T-helper 22 cell (primary cell): ENCODE measurements around the gene SUPT6H.
"Not testable (repeated sequence)": the region's sequence is repeated elsewhere in the genome, so short reads cannot be mapped to it uniquely, and the experiment has no call there.

ENCODE experiments used
- DNase-seq: peaks from one replicate; pipeline ENCODE4 v3.0.0-alpha.2; 2020; ENCODE audit warnings: low read depth

The SUPT6H gene

DNA sequence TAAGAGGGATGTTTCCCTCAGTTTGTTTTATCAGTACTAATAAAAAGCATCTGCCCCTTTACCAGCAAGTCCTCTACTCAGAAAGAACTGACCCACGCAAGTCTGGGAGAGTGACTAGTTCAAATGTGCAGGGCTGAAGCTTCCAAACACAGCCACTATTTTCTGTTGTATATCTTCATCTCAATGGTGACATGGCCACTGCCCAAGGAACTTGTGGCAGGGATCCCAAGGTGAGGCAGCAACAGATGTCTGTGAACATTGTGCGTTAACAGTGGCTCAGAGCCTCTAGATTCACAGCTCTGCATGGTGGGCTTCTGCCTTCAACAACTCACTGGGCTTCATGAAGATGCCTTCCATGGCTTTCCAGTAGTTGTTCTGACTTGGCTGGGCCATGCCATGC is 13.3 kb upstream of the SUPT6H start:
- no peak for DNase-seq

DNA sequence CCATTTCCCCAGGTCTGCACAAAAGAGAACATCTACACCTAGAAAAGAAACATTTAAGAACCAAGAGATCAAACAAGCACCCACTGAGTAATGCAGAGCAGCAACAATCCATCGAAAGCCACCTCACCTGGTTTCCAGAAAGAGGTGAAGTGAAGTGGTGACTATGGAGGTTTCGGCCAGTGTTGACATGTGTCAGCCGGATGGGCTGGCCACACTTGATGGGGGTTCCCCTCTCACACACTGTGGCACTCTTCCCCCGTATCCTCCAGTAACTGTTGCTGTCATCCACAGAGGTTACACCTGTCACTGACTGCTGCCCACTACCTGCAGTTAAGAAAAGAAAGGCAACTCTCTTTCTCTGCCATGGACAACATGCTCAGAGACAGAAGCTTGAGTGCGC is 6.8 kb upstream of the SUPT6H start:
- DNase-seq = no peak

DNA sequence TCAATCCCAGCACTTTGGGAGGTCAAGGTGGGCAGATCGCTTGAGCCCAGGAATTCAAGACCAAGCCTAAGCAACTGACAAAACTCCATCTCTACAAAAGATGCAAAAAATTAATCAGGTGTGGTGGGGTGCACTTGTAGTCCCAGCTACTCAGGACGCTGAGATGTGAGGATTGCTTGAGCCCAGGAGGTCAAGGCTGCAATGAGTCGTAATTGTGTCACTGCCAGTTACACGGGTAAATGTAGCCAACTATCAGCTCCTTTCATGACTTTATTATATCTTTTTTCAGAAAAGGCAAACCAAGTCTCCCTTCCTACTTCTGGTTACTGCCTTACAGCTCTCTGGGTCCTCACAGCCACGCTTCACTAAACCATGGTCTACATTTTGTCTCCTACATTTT is 4.2 kb upstream of the SUPT6H start:
- no peak for DNase-seq

DNA sequence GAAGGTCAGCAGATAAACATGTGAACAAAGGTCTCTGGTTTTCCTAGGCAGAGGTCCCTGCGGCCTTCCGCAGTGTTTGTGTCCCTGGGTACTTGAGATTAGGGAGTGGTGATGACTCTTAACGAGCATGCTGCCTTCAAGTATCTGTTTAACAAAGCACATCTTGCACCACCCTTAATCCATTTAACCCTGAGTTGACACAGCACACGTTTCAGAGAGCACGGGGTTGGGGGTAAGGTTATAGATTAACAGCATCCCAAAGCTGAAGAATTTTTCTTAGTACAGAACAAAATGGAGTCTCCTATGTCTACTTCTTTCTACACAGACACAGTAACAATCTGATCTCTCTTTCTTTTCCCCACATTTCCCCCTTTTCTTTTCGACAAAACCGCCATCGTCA is 3.7 kb upstream of the SUPT6H start:
- not testable (repeated sequence) for DNase-seq

DNA sequence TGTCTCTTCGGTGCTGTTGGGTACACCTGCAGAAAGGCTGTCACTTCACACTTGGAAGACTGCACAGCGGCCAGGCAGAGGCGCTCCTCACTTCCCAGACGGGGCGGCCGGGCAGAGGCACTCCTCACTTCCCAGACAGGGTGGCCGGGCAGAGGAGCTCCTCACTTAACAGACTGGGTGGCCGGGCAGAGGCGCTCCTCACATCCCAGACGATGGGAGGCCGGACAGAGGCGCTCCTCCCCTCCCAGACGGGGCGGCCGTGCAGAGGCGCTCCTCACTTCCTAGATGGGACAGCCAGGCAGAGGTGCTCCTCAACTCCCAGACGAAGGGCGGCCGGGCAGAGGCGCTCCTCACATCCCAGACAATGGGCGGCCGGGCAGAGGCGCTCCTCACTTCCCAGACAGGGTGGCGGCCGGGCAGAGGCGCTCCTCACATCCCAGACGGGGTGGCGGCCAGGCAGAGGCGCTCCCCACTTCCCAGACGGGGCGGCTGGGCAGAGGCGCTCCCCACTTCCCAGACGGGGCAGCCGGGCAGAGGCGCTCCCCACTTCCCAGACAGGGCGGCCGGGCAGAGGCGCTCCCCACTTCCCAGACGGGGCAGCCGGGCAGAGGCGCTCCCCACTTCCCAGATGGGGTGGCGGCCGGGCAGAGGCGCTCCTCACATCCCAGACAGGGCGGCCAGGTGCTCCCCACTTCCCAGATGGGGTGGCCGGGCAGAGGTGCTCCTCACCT is 3.1 kb upstream of the SUPT6H start:
- DNase-seq = not testable (repeated sequence)

DNA sequence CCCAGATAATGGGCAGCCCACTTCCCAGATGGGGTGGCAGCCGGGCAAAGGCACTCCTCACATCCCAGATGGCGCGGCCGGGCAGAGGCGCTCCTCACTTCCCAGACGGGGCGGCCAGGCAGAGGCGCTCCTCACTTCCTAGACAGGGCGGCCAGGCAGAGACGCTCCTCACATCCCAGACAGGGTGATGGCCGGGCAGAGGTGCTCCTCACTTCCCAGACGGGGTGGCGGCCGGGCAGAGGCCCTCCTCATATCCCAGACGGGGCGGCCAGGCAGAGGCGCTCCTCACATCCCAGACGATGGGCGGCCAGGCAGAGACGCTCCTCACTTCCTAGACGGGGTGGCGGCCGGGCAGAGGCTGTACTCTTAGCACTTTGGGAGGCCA is 2.5 kb upstream of the SUPT6H start:
- DNase-seq = not testable (repeated sequence)

DNA sequence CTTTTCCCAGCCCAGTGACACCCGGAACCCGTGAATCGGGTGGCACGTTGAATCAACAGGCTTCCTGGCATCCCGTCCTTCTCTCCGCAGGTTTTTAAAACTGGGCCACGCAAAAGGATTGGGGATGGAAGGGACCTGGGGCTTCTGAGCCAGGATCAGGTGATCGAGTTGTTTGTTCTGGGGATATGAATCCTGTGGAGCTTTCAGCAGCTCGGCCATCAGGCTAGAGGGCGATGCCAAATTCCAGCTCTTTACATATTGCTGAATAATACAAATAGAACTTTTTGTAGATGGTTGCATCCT is 473 bp downstream of the SUPT6H start:
- no peak for DNase-seq

DNA sequence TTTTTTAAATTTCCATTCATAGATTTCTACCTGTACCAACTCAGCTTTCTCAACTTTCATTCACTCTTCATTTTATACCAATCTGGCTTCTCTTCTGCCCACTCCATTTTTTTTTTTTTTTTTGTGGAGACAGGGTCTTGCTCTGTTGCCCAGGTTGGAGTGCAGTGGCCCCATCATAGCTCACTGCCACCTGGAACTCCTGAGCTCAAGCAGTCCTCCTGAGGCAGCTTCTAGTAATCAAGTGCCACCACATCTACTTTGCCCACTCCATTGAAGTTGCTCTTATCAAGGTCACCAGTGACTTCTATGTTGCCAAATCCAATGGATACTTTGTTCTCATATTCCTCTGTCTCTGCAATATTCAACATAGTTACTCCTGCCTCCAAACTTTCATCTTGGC is 1.7 kb downstream of the SUPT6H start:
- DNase-seq = no peak

DNA sequence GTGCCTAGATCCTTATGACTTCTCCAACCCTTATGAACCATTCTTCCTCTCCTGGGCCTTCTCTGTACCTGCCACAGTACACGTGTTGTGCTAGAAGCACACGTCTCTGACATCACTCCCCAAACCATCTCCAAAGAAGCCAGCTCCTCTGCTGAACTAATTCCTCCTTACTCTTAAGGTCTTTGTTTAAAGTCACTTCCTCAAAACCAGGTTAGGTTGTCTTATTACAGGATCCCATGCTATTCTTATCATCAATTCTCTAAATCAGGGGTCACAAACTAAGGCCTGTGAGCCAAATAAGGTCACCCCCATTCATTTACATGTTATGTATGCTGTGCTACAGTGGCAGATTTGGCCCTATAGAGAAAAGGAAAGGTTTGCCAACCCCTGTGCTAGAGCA is 4.0 kb downstream of the SUPT6H start:
- DNase-seq = no peak

DNA sequence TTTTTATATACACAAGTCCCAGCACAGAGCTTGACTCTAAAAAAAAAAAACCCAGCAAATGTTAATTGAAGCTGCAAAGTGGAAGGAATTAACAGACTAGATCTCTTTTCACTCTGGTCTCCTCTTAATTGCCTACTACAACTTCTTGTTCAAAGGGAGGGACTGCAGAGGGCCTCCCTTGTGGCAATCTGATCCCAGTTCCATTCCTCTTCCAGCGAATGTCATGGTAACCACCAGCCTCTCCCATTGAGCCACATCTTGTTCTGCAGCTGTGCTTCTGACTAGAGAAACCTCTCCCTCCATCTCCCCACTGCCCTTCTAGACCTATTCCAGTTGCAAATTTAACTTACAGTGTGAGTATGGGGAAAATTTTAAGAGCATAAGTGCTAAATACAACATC is 5.9 kb downstream of the SUPT6H start:
- DNase-seq = no peak

DNA sequence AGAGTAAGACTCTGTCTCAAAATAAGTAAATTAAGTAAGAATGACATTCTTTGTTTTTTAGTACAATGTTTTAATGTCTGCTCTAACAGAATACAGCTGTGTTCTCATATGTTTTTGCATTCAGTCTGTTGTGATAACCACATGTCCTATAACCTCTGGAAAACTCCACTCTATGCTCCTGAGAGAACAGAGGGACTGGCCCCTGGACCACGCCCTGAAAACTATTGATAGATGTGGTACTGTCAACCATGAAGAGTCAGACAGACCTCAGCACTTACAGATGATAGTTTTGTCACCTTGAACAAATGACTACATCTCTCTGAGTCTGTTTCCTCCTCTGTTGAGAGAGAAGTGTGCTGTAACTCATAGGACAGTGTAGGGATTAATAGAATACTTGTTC is 7.9 kb downstream of the SUPT6H start:
- DNase-seq = no peak

DNA sequence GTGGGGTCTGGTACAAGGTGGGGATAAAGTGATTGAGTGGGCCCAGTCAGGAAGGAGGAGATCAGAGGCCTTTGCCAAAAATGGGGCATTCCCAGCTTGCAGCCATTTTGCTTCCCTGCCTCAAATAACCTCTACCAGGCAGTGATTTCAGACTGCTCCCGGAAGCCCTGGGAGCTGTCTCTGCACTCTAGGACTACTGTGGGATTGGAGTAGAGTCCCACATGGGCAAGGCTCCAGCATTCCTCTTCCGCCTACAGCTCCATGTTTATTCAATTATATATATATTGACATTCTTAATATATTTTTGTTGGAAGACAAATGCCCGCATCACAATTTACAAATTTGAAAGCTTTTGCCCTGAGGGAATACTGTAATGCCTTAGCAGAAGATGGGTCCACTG is 13.5 kb downstream of the SUPT6H start:
- no peak for DNase-seq

DNA sequence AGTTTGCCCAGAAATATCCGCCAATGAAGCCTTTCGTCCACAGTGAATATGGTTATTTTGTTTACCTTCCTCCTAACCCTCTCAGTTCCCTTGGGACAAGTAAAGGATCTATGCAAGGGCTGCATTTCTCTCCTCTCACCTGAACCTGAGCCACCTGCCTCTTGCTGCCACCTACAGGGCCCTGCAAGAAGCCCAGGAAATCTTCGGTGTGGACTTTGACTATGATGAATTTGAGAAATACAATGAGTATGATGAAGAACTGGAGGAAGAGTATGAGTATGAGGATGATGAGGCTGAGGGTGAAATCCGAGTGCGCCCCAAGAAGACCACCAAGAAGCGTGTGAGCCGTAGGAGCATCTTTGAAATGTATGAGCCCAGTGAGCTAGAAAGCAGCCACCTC is 14.0 kb downstream of the SUPT6H start:
- DNase-seq = no peak

DNA sequence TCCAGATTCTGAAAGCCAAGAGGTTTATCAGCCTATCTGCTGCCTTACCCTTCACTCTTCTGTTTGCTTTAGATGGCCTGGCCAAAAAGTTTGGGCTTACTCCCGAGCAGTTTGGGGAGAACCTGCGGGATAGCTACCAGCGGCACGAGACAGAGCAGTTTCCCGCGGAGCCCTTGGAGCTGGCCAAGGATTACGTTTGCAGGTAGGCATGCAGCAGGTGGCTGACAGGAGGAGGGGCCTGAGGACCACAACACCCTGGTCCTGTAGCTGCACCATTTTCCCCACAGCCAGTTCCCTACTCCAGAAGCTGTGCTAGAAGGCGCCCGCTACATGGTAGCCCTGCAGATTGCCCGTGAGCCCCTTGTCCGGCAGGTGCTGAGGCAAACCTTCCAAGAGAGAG is 20.6 kb downstream of the SUPT6H start:
- no peak for DNase-seq

DNA sequence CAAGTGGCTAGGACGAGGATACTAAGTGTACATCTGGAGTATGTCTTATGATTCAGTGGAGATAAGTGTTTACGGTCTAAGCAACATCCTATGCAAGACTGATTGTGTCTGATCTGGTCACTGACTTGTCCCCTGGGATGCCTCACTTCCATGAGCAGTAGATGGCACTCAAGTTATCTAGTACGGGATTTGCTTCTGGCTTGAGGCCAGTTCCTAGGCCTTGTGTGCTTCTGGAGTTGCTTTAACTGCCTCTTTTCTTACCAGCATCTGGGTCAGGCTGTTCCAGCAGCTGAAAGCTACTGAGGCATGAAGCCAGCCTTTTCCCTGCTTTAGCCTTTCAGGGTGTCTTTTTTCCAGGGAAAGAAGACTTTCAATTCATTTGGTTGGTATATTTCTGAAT is 23.0 kb downstream of the SUPT6H start:
- no peak for DNase-seq

DNA sequence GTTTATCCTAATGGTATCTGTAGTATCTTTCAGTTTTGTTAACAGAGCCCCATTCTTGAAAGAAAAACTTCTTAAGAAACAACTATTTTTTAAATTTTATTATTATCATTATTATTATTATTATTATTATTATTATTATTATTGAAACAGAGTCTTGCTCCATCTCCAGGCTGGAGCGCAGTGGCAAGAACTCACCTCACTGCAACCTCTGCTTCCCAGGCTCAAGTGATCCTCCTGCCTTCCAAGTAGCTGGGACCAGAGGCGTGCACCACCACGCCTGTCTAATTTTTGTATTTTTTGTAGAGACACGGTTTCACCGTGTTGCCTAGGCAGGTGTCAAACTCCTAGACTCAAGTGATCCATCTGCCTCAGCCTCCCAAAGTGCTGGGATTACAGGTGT is 23.4 kb downstream of the SUPT6H start:
- DNase-seq = no peak

DNA sequence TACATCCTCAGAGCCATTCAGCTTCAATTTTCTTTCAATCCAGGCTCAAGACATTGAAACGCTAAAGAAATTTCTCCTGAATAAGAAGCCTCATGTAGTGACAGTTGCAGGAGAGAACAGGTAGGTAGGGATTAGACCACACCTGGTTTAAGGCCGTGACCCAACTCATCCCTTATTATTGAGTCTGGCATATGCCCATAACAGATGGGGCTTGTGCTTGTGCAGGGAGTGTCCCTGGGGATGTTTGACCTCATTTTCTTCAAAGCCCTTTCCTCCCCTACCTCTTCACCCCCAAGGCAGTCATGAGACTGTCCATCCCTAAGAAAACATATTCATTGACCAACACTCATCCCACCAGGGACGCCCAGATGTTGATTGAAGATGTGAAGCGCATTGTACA is 24.3 kb downstream of the SUPT6H start:
- no peak for DNase-seq

DNA sequence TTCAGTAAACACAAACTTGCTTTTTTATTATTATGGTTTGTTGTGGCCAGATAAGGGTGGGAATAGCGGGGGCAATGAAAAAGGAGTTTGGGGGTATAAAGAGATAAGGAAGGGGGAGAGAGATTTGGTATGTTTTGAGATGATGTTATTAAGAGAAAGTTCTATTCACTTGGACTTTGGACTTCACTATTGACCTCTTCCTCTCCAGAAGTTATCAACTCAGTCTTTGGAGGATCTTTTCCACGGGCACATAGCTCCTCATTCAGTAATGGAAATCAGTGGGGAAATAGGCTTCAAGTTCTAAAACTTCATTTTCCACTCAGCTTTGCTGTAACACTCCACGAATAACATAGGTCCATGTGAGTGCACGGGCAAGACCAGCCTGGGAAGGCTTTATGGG is 26.5 kb downstream of the SUPT6H start:
- no peak for DNase-seq

DNA sequence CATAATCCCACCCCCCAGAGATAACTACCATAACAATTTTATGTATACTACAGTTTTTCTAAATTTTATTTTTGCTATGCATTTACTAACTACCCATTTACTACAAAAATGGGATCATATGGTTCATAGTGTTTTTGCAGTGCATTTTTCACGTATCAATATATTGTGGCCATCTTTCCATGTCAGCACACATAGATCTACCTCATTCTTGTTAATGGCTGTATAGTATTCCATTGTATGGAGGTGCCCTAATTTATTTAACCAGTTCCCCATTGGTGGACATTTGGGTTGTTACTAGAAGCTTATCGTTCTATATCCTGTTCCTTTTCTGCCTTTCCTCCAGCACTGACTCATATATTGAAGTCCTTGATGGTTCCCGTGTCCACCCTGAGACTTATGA is 27.0 kb downstream of the SUPT6H start:
- DNase-seq = no peak

DNA sequence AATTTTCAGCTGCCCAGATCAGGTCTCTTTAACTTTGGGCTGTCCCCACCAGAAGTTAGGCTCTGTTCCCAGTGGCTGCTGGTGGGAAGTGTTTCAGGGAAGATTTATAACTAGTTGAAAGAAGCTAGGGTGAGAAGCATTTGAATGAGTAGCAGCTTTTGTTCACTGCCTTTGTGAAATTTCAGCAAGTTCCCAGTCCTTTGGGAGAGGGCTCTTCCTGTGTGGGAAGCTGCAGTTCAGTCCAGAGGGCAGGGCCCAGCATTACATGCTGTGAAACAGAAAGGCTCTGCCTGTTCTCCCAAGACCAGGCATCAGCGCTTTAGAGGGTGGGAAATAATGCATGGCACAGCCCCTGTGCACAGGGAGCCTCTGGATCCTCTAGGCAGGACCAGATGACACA is 31.9 kb downstream of the SUPT6H start:
- no peak for DNase-seq

DNA sequence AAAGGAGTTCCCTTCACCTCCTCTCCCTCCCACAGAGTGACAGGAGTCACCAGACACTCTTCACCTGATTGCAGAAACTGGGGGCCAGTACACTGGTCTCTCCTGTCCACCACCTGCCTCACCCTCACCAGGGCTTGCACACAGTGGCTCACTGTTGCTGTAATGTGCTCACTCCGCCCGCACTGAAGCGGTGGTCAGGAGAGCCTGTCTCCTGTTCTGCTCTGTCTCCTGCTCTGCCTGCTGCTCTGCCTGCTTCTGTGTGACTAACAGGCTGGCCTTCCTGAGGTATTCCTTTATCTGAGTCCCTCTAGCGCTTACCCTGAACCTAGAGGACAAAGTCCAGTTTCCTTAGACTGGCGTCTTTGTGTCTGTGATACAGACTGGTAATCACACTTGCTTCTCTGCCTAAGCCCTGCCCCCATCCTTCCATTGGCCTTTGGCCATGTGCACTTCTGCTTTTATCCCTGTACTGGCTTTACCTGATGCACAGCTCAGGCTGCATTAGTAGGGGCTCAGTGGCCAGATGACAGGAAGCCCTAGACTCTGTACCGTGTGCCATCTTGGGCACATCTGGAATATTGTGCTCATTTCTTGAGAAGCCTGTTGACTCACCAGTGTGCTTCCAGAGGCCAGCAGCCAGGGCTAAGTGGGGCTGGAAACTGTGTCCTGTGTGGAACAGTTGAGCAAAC is 36.4 kb downstream of the SUPT6H start:
- DNase-seq = no peak

DNA sequence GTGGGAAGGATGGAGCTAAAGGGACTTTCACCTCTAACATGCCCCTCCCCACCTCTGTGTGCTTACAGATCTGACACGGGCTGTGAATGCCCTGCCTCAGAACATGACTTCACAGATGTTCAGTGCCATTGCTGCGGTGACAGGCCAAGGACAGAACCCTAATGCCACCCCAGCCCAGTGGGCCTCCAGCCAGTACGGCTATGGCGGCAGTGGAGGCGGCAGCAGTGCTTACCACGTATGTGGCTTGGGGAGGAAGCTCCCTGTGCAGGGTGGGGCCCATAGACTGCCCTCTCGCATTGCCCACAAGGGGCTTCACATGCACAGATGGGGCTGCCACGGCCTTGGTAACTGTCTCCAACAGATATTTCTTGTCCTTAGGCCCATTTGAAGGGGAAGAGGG is 38.3 kb downstream of the SUPT6H start:
- DNase-seq = no peak

DNA sequence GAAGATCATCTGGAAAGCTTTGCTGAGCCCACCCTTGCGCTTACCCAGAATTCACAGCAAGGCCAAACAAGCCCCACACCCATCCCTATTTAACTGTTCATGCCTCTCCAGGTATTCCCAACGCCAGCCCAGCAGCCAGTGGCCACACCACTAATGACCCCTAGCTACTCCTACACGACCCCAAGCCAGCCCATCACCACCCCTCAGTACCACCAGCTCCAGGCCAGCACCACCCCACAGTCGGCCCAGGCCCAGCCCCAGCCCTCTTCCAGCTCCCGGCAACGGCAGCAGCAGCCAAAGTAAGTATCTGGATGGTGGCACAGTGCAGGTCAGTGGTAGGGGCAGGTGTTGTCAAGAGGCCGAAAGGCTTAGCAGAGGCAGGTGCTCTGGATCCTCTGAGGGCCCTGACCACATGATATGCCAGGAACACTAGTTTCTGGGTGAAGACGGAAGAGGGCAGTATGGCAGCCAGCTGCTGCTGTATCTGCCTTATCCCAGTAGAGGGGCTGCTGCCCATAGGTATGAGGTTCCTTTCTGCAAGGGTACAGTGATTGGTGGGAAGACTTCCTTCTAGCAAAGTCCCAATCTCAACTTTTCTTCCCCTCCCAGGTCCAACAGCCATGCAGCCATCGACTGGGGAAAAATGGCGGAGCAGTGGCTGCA is 39.0 kb downstream of the SUPT6H start:
- no peak for DNase-seq
